Measurements from ENCODE around the gene BBLN. TPM values are rescaled to one million over a fixed set of nuclear protein-coding genes. Genes with fewer than 3 reads are reported as not detected.
"Not testable (repeated sequence)": the region's sequence is repeated elsewhere in the genome, so short reads cannot be mapped to it uniquely, and the experiment has no call there.

The BBLN gene
- total RNA-seq, 4 donors from 2014 or later, result 139 to 165 (median 145) TPM

GRCh38 chr9:128180001-128180400, 19.9 kb downstream of the BBLN start:
- Histone ChIP-seq H3K27ac (no peak overlapping the region), H3K27me3 (no peaks in the 10 kb centered on the region), H3K9me3 (no peaks in the 10 kb centered on the region), H3K36me3 (peaks cover 0 to 89% of the 10 kb centered on the region in 2 donors), H3K4me1 (no peaks in the 10 kb centered on the region), H3K4me3 (no peak overlapping the region)
- TF ChIP-seq EP300 (IDR thresholded peaks at IDR 0.05), result no peak
- TF ChIP-seq POLR2A (IDR thresholded peaks at IDR 0.05), result no peak
- no peak for TF ChIP-seq POLR2AphosphoS5 (IDR thresholded peaks at IDR 0.05)
- TF ChIP-seq CTCF (IDR thresholded peaks at IDR 0.05), result no peak
- ATAC-seq, result no peak
- 78% methylated on average over 3 of the region's 8 CpGs; no CpG with 5 or more reads in 1 of the 2 donors for WGBS, 2 donors (ENCODE audit: low coverage in 1 of 2)

GRCh38 chr9:128180447-128180846, 20.4 kb downstream of the BBLN start:
- no peak for ATAC-seq
- no peak for TF ChIP-seq POLR2A (IDR thresholded peaks at IDR 0.05)
- no peak for TF ChIP-seq CTCF (IDR thresholded peaks at IDR 0.05)
- TF ChIP-seq POLR2AphosphoS5 (IDR thresholded peaks at IDR 0.05), result no peak
- no peak for TF ChIP-seq EP300 (IDR thresholded peaks at IDR 0.05)
- Histone ChIP-seq H3K4me1 (no peaks in the 10 kb centered on the region), H3K9me3 (no peaks in the 10 kb centered on the region), H3K4me3 (no peak overlapping the region), H3K36me3 (peaks cover 0 to 89% of the 10 kb centered on the region in 2 donors), H3K27ac (no peak overlapping the region), H3K27me3 (no peaks in the 10 kb centered on the region)
- 100% methylated on average over 3 of the region's 8 CpGs; no CpG with 5 or more reads in 1 of the 2 donors for WGBS, 2 donors (ENCODE audit: low coverage in 1 of 2)

GRCh38 chr9:128181480-128181879, 21.4 kb downstream of the BBLN start:
- H3K36me3 ChIP-seq, result peaks cover 0 to 89% of the 10 kb centered on the region in 2 donors
- 14 to 33% methylated on average over 2 of the region's 12 CpGs for WGBS, 2 donors (ENCODE audit: low coverage in 1 of 2)
- not testable (repeated sequence) for ATAC-seq, H3K27me3 ChIP-seq, H3K4me1 ChIP-seq, H3K4me3 ChIP-seq, H3K27ac ChIP-seq, H3K9me3 ChIP-seq
- TF ChIP-seq CTCF (IDR thresholded peaks at IDR 0.05), result peak in 3 of 4 experiments; percentile 54 to 73 (median 56)

- TF ChIP-seq POLR2AphosphoS5 (IDR thresholded peaks at IDR 0.05) (no peak), EP300 (IDR thresholded peaks at IDR 0.05) (no peak), CTCF (IDR thresholded peaks at IDR 0.05) (no peak), POLR2A (IDR thresholded peaks at IDR 0.05) (no peak)
- Histone ChIP-seq H3K4me1 (no peaks in the 10 kb centered on the region), H3K36me3 (peaks cover 0 to 86% of the 10 kb centered on the region in 2 donors), H3K9me3 (no peaks in the 10 kb centered on the region), H3K4me3 (no peak overlapping the region), H3K27ac (no peak overlapping the region), H3K27me3 (no peaks in the 10 kb centered on the region)
- no peak for ATAC-seq
- 90 to 100% methylated on average over 1 to 5 of the region's 12 CpGs for WGBS, 2 donors (ENCODE audit: low coverage in 1 of 2)
These were observed 23.0 kb downstream of the BBLN start for GRCh38 chr9:128182893-128183588.
